Forelimb muscle (tissue), 1 donor: ENCODE results near the gene UBQLN1. TPM values are rescaled to one million over a fixed set of nuclear protein-coding genes. Genes with fewer than 3 reads are reported as not detected.
"Not testable (repeated sequence)": the region's sequence is repeated elsewhere in the genome, so short reads cannot be mapped to it uniquely, and the experiment has no call there.

Source experiments
- DNase-seq: peaks from one replicate; pipeline ENCODE4 v3.0.0-alpha.2; 2013; ENCODE audit warnings: low read depth
- polyA plus RNA-seq: library from polyadenylated mRNA; unstranded; fragments of 120-200 nt; gene quantifications from one replicate; pipeline ENCODE4 v1.2.1, GENCODE V29; 2013; ENCODE audit not compliant: insufficient read length

UBQLN1 gene
- 63.5 TPM for polyA plus RNA-seq

DNA sequence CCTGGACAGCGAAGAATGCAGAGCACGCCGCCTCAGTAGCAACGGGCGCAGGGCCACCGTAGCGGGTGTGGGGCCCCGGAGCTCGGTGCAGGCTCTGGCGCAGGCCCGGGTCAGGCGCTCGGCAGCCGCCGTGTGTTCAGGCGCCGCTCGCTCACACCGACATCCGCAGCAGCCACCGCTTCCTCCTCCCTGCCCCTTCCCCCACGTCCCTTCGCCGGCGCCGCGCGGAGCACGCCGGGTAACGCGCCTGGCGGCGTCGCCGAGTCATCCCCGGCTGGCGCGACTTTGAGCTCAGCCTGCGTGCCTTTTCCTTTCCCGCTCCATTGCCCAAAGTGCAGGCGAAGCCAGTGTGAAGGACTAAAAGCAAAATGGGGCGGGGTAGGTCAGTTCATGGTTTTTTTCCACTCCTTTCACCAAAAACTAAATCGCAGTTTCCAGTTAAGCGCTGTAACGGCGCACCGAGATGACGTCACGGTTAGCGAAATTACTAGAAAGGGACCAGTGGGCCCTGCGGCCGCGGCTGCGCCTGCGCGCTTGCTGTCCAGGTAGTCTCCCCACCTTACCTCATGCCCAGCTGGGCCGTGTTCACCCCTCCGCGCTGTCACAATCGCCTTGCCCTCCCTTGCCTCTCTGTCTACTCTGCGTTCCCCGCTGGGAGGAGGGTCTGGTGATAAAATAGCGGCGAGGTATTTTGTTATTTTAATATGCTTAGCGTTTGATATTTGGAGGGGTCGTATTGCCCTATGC, at the start of gene UBQLN1:
UBQLN1 (minus strand) TSS at position 191 of the 747 bp plus-strand sequence. CDS start 279 bp downstream, outside the sequence.
- DNase-seq: peak; percentile 95

DNA sequence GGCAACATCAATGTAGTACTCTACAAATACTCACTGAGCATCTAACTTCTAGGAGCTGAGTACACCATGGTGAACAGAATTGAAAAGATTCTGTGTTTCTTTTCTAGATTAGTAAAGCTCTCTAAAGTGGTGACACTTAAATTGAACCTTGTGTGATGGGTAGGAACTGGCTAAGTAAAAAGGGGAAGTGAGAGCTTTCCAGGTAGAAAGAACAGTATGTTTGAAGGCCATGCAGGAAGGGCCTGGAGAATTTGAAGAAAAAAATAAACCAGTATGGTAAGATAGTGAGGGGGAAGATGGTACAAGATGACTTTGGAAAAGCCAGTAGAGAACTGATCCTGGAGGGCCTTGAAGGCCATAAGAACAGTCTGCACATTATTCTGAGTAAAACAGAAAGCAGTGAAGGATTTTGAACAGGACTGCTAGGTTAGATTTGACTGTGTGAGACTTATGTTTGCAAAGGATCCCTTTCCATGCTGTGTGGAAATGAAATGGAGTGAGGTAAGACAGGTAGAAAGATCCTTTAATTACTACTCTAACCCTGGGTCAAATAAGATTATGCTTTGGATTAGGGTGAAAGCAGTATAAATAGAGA, 46.7 kb upstream of the UBQLN1 start:
- DNase-seq: no peak

DNA sequence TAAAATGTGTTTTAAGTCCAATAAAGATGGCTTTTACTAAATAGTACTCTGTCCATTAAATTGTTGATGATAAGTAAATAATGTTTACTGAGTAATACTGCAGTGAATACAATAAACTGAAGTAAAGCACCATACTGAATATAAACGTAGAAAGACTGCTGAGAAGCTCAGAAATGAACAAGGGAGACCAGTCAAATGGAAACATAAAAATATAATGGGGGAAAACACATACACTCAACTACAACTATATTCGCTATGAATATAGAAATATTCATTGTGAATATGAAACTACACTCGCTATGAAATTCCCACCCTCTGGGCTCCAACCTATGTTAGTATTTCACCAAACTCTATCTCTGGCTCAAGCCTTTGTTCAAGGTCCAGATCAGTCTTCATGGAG, 41.9 kb upstream of the UBQLN1 start:
- DNase-seq: no peak

DNA sequence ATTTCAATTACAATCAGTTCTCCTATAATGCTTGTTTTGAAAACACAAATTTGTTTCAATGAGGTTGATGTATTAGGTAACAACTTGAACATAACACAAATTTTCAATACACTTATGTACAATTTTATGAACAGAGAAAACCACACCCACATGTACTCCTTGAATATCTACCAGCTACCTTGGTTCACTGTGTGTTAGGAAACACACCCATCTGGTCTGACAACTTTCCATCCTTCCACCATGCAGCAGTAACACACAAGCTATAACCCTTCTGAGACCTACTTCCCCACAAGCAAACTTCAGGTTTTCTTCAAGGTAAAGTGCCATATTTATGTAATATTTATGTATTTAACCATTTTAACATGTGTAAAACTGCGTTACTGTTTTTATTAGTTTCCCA, 36.4 kb upstream of the UBQLN1 start:
- DNase-seq: no peak

DNA sequence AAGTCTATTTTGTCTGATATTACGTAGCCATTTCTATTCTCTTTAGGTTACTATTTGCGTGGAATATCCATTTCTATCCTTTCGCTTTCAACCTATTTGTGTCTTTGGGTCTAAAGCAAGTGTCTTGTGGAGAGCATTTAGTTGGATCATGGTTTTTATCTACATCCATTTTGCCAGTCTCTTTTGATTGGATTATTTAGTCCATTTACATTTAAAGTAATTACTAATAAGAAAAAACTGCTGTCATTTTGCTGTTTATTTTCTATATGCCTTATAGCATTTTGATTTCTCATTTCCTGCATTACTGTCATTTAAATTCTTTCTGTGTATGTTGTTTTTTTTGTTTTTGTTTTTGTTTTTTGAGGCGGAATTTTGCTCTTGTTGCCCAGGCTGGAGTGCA, 26.0 kb upstream of the UBQLN1 start:
- no peak for DNase-seq

DNA sequence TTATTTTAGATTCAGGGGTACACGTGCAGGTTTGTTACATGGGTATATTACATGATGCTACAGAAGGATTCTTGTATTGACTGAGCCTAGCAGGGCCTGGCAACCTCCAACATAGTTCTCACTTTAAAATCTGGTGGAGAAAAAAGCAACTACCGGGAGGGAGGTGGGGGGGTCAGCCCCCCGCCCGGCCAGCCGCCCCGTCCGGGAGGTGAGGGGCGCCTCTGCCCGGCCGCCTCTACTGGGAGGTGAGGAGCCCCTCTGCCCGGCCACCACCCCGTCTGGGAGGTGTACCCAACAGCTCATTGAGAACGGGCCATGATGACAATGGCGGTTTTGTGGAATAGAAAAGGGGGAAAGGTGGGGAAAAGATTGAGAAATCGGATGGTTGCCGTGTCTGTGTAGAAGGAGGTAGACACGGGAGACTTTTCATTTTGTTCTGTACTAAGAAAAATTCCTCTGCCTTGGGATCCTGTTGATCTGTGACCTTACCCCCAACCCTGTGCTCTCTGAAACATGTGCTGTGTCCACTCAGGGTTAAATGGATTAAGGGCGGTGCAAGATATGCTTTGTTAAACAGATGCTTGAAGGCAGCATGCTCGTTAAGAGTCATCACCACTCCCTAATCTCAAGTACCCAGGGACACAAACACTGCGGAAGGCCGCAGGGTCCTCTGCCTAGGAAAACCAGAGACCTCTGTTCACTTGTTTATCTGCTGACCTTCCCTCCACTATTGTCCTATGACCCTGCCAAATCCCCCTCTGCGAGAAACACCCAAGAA, 21.0 kb upstream of the UBQLN1 start:
- DNase-seq: not testable (repeated sequence)

DNA sequence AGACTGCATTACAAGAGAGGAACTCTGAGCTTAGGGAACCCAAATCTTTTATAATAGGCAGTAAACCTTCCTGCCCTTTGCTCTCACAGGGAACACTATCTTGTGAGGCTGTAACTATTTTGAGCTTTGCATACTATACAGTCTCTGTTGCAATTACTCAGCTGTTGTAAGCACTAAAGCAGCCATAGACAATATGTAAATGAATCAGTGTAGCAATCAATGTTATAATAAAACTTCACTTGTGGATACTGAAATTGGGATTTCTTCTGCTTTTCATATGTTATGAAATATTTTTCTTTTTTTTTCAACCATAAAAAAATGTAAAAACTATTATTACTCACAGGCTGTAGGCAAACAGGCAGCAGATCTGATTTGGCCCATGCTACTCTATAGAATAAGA, 16.7 kb upstream of the UBQLN1 start:
- DNase-seq: no peak

DNA sequence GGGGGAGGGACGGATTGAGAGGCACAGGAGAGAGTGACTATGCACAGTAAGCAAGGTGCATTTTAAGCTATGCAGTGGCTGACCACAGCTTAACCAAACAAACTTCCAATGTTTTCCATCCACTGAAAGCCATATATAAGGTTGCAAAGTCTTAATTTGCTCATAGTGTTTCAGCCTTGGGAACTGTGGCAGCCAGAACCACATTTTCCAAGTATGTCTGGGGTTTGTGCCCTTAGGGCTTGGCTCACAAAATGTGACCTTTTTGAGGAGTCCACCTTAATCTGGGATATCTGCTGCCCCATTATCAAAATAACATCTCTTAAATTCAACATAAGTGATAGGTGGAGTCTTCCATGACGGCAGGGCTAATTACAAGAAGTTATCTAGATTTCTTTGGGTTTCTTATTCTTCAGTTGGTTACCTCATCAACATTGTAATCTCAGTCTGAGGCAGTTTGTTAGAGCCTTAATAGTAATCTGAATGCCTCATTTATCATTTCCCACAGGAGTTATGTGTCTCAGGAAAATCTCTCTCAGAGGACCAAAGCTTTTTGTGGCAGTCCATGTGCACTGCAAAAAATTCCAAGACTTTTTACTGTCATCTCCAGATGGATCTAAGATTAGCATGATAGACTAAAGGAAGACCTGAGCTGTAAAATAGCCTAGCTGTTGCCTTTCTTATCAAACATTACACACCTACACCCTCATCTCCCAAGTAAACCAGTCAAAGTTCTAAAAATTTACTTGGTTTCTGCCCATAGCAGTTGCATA, 15.2 kb upstream of the UBQLN1 start:
- DNase-seq: no peak

DNA sequence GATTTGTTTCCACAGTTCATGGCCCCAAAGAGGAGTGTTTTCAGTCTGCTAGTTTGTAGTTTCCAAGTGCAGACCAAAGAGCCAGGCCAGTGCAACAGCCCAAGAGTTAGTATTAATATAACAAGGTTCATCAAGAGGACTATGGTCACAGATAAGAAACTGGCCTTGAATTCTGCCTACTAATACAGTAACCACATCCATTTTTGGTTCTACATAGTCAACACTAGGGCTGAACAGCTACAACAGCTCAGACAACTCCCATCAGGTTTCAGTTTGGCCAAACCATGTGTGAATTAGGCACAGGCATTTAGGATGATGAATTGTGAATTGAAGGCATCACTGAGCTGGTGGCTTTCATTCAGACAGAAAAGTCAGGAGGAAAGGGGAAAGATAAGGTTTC, 13.8 kb upstream of the UBQLN1 start:
- DNase-seq: no peak

DNA sequence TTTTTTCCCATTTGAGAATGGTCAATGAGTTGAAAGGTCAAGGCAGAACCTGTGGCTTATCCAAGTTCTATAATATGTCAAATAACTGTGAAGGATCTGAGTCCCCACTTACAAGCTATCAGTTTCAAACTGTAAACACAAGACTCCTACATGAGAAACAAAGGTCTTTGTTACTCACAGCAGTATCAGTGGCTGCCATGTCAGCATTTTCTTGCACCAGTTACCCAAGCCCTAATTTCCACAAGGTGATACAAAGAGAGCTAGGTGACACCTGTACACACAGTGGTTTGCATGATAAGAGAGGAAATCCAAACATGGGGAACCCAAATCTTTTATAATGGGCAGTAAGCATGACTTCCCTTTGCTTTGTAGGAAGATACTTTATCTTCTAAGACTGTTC, 8.0 kb upstream of the UBQLN1 start:
- no peak for DNase-seq

DNA sequence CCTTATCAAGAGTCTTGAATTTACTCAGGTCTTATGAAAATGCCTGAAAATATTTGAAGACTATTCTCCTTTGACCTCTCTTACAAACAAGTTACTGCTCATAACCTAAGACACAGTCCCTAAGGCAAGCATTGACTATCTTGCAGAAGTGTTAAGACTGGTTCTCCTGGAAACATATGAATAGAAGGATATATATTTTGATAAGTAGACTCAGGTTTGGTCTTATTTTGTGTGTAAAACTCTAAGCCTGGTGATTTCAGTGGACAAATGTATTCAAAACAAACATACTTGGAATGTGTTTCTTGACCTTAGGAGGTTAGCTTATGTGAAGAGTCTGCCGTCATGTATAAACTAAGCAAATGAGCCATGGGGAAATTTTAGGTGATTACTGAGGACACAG, 7.5 kb upstream of the UBQLN1 start:
- DNase-seq: no peak

DNA sequence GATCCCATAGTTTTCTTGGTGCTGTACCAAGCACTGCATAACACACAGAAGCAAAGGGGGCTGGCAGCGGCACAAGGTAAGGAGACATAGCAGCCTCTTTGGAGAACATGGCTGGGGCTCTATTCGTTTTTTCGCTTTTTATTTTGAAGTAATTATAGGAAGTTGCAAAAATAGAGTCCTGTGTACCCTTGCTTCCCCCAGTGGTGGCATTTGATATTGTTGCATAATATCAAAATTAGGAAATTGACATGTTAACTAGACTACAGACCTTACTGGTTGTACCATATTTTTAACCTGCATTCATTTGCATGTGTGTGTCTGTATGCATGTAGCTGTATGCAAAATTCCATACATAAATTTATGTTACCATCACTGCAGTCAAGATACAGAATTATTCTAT, 6.6 kb upstream of the UBQLN1 start:
- no peak for DNase-seq

DNA sequence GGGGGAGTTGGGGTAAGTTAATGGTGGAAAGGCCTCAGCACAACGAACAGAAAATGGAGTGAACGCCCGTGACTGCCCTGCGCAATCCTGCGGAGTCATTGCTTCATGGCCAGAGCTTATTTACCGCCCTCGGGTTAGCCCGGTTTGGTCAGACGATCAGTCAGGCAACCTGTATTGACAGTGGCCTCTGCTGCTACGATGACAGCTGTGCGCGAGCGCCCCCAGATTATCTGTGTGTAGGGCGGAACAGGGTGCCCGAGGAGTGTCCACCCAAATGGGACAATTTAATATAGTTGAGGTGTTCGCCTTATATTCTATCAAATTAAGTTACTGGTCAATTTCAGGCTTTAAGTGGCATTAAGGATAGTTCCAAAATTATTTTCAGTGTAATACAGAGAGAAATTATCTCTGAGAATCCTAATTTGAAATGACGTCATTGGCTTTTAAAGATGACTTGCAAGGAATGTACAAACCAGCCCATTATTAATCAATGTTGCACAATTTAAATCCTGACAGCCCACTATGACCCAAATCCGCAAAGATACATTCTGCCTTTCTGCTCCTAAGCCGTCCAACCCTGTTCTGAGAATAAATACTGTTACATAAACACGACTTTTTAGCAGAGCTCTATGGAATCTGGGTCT, 879 bp upstream of the UBQLN1 start:
- peak; percentile 43 for DNase-seq

DNA sequence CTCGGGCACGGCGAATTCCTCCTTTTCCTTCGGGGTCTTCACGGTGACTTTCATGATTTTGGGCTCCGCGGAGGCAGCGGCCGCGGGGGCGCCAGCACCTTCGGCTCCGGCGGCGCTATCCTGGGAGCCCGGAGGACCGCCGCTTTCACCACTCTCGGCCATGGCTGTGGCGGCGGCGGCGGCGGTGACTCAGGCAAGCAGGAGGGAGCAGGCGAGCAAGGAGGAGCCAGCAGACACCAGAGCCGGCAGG, 315 bp downstream of the UBQLN1 start:
- no peak for DNase-seq

DNA sequence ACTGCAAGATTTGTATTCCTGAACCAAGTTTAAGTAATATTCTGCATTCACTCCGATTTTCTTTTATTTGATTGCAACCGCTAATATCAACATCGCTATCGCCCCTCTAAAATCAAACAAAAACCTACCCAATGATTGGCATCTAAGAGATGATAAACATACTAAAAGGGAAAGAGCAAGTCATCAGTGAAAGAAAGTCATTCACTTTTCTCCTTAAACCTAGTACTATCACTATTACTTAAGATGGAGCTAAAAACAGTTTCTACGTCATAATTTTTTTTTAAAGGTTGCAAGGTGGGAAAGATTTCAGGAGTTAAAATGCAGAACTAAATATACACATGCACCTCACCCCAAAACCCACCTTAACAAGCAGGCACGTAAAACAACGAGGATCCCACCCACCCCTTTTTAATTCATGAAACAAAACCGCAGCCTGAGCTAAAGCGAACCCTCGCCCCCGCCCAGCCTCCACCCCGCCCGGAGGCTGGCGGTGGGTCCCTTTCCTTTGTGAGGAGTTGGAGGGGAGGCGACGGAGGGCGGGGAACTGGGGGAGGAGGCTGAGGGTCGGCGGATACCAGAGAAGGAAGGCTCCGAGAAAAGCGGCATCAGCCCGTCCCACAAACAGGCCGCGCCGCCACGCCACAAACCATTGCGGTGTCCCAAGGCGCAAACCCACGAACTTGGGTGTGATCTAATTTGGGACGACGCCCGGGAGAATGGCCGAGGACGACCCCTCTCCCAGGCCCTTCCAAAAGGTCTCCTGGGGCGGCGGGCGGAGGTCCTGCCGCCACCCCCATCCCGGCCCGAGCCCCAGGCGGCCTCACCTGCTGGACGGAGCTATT, 861 bp downstream of the UBQLN1 start:
- DNase-seq: no peak

DNA sequence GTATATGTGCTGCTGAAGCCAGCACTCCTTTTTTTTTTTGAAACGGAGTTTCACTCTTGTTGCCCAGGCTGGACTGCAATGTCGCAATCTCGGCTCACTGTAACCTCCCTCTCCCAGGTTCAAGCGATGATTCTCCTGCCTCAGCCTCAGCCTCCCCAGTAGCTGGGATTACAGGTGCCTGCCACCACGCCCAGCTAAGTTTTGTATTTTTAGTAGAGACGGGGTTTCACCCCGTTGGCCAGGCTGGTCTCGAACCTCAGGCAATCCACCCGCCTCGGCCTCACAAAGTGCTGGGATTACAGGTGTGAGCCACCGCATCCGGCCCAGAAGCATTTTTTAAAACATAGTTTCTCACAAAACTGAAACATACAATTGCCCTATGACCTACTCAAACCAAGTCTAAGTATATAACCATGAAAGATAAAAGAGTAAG, 2.5 kb downstream of the UBQLN1 start:
- DNase-seq: not testable (repeated sequence)

DNA sequence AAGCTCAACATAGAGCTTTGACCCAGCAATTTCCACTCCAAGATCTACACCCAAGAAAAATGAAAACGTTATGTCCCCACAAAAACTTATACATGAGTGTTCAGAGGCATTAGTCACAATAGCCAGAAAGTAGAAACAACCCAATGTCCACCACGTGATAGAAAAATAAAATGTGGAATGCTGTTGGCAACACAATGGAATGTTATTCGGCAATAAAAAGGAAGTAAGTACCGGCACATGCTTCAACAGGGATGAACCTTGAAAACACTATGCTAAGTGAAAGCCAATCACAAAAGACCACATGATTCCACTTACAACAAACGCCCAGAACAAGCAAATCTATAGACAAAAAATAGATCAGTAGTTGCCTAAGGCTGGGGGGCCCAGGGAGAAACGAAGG, 6.0 kb downstream of the UBQLN1 start:
- no peak for DNase-seq

DNA sequence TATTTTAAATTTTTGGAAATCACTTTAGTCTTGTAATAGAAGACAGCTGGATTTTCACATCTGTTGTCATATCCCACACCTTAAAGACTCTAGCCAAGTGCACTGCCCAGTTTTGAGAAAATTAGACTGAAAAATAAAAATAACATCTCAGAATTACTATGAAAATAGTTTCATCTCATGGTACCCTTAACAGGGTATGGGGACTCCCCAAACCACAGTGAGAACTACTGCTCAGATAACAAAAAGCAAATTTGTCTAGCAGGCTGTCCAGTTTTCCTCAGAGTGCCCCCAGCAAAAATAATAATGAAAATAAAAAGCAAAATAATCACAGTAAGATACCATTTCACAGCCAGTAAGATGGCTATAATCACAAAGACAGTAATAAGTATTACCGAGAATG, 6.5 kb downstream of the UBQLN1 start:
- no peak for DNase-seq

DNA sequence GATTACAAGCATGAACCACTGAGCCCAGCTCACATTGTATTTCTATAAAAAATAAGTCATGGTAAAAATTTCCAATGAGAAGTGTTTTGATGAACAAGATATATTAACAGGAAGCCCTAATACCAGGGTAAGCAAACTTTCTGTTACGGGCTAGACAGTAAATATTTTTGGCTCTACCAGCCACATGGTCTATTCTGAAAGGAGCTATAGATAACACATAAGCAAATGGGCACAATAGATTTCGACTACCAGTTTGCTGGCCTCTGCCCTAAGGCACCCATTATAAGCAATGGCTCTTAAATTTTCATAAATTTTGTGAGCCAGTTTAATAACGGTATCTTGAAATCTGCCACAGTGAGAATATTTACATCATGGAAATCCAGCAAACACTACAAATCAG, 8.1 kb downstream of the UBQLN1 start:
- no peak for DNase-seq

DNA sequence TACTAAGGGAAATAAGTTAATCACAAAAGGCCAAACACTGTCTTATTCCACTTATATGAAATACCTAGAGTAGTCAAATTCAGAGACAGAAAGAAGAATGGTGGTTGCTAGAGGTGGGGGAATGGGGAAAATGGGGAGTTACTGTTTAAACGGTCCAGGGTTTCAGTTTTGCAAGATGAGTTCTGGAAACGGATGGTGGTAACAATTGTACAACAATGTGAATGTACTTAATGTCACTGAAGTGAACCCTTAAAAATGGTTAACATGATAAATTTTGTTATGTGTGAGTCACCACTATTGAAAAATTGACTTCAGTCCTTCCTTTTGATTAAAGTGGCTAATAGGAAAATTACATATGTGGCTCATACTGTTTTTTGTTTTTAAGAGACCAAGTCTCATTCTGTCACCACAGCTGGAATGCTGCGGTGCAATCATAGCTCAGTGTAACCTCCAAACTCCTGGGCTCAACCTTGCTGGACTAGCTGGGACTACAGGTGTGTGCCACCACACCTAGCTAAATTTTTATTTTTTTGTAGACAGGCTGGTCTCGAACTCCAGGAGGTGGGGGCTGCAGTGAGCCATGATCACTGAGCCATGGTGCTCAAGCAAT, 8.7 kb downstream of the UBQLN1 start:
- no peak for DNase-seq
